NCI-H187 treated with DMSO at 0.1 percent for 48 hours (cell line): ENCODE data around the gene ZWILCH.
"Not testable (repeated sequence)": the region's sequence is repeated elsewhere in the genome, so short reads cannot be mapped to it uniquely, and the experiment has no call there.

ENCODE experiments used
- DNase-seq: peaks from one replicate; lab custom pipeline; 2025; lab: John Stamatoyannopoulos, UW

ZWILCH gene

DNA sequence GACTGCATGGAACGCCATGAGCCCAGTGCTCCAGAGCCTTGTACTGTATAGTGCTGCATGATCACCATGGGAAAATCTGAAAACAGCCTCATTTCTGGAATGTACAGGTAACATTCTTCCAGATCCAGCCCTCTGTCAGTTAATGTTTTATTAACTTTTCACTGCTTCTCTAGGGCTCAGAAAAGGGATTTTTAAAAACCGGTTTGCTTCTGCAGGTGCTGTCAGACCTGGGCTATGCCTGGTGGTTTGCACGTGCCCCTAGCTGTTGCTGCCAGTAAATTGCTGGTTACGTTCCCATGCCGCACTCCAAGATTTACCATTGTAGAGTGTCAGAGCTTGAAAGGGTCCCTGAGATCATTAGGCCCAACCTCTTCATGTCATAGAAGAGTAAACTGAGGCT, 16.6 kb upstream of the ZWILCH start:
- no peak for DNase-seq

DNA sequence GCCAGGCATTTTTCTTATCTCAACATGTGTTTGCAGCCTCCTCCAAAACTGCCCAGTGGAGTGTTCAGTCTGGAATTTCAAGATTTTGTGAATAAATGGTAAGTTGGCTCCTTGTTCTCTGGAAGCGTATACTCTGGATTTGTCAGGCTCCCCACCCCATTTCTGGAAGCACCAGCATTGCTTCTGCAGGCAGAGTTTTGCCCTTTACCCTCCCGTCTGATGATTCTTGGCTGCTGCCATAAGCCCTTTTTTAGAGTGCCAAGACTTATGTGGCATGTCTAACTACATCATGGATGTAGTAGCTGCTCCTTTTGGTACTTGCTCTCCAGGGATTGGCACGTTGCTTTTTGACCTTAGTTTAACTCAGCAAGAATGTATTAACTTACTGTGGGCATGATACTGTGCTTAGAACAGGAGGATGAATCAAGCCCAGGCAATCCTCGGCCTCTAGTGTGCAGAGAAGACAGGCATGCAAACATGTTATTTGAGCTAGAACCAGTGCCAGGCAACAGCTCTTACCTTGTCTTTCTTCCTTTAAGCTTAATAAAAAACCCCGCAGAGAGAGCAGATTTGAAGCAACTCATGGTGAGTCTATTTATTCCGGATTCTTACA, 15.8 kb upstream of the ZWILCH start:
- no peak for DNase-seq

DNA sequence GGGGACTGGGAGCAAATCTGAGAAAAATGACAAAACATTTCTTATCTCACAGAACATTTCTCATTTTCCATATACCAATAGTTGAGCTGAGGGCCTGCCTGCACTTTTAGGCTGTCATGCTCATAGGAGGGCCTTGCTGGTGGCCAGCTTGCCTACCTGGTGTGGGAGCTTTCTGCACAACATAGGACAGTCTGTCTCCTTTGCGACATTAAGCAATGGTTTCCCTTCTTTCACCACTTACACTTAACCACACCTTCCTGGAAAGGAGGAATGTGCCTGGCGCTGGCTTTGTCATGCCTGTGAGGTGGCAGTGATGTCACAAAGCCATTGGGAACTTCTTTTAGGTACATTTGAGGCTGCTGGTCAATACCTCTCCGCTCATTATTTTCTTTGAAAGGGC, 13.3 kb upstream of the ZWILCH start:
- DNase-seq: no peak

DNA sequence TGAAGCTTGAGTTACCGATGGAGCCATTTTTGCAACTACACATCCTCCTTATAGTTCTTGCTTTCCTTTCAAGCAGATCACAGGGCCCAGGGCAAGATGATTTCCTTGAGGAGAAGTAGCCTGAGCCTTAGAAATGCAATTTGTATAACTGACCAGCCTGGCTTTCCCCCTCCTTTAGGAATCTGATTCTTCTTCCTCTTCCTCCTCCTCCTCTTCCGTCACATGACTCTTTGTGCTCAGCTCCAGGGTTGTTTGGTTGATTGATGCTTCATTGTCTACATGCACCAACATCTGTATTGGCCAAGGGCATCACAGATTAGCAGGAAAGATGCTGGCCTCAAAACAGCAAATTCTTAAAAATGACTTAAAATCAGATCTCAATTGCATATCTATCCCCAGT, 10.9 kb upstream of the ZWILCH start:
- DNase-seq: no peak

DNA sequence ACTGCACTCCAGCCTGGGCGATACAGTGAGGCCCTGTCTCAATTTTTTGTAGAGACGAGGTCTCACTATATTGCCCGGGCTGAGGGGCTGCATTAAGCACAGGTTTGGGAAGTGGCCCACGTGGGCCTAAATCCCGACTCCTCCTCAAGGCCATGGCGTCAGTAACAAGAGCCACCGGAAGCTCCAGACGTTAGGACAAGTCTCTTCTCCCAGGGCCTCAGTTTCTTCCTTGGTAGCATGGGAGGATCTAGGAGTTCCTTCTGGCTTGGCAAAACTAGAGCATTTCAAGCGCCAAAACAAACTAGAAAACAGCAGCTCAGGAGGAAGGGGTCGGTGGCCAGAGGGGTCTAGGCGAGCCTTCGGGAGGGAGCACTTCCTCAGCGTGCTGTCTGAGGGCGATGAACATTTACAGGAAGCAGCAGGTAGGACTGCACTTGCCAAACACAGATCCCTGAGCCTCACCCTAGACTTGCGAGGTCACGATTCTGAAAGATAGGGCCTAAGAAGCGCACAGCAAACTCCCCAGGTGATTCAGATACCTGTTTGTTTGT, 8.1 kb upstream of the ZWILCH start:
- DNase-seq: no peak

DNA sequence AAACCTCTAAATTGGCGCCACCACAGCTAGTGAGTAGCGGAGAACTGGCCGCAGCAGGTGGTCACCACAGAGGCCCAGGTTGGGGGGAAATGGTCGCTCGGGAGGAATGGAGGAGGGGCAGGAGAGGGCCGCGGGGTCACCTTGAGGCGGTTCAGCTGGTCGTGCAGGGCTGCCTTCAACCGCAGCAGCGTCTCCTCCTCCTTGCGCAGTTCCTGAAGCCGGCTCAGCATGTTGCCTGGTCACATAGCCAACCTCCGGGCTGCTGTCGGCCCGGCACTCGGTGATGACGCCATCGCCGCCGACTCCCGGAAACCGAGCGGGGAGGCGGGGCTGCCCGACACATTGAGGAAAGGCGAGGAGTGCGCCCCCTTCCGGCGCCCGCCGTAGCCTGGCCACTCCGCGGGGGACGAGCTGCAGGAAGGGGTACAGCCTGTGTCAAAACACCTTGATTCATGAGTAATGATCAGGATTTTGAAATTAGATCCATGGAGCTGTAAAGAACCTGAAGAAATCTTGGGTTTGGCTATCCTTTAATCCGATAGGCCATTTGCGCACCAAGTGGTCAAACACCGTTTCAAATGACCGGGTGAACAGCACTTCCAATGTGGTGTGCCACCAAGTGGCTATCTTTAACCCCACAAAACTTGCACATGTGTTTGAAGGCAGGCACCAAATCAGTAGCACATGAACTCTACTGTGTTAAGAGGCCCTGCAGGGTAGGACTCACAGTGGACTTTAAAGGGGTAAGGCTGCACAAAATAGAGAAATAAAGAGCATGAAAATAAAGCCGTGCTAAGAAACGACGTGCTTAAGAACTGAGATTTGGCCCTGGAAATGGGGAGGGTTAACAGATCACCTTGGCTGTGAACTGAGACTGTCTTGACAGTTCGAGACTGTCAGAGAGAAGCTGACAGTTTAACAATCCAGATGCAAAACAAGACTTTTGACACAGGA, 7.3 kb upstream of the ZWILCH start, which contains the start of gene SNAPC5:
TSS of gene SNAPC5 (minus strand) at position 261 of the 954 bp plus-strand sequence. CDS start at position 230, 31 bp downstream.
- DNase-seq: peak; percentile 27

DNA sequence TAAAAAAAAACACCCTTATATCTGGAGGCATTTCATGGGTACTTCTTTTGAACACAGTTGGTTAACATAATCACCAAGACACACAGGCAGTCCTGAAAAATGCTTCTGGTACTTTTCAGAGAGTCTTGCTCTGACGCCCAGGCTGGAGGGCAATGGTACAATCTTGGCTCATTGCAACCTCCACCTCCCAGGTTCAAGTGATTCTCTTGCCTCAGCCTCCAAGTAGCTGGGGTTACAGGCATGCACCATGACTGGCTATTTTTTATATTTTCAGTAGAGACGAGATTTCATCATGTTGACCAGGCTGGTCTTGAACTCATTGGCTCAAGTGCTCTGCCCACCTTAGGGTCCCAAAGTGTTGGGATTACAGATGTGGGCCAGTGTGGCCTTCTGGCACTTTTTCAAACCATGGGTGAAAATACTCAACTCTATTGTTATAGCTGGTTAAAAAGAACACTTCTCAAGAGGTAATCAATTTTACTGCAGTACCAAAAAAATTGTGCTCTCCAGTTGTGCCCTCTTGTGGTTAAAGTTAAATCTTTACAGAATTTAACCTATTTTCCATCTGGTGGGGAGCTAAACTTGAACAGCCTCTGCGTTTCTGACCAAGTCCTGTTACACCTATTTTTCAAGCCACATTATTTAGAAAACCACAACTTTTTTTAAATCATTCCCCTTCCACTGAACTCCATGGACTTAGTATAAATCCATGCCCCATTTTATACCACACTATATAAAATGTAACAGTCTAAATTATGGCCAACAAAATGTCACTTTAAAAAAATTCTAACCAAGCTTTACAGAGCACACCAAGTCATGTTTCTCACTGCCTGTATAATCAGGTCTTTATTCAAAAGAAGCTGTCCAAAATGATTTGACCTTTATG, 6.4 kb upstream of the ZWILCH start:
- no peak for DNase-seq

DNA sequence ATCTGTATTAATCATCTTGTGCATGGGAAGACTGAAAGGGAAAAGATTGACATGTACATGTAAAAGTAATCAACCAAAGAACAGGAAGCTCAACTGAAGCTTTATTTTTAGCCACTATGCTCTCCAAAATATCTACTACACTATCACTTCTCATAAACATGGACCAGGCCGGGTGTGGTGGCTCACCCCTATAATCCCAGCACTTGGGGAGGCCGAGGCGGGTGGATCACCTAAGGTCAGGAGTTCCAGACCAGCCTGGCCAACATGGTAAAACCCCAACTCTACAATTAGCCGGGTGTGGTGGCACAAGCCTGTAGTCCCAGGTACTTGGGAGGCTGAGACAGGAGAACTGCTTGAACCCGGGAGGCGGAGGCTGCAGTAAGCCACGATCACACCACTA, 4.8 kb upstream of the ZWILCH start:
- DNase-seq: not testable (repeated sequence)

DNA sequence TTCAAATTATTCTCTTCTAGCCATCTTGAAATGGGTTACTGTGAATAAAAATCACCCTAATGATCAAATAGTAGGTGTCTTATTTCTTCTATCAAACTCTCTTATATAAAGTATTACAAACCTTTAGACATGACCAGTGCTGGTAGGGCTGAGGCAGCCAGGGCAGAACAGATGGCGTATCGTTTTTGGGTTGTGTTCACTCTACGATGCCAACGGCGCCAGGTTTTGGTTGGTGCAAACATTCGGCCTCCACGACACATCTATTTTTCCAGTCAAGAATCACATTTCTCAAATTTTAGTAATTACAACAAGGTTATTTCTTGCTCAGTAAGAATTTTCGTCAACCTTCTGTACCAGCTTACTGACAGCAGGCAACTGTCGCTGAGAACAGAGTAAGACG, 2.6 kb upstream of the ZWILCH start:
- DNase-seq: no peak

DNA sequence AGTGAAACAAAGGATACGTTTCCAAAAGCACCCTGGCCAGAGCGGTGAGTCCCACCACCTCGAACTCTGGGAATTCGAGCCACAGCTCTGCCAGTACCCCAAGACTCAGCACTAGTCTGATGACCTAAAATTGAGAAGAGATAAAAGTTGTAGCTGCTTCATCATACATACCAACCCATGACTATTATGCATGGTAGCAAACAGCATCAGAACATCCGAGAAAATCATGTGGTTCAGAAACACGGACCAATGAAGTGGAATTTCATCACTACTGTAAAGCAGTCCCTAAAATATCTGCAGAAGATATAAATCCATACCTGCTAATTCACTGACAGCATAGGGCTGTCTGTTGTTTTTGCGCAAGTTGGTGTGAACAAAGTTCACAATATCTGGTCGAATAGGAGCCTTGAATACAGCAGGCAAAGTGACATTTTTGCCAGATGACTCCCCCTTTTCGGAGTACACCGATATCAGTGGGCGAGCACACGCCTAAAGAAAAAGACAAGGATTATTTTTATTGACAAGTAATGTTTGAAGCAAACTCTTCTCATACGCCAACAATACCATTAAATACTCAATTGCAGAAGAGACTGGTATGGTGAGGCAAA, 2.0 kb upstream of the ZWILCH start:
- DNase-seq: not testable (repeated sequence)

DNA sequence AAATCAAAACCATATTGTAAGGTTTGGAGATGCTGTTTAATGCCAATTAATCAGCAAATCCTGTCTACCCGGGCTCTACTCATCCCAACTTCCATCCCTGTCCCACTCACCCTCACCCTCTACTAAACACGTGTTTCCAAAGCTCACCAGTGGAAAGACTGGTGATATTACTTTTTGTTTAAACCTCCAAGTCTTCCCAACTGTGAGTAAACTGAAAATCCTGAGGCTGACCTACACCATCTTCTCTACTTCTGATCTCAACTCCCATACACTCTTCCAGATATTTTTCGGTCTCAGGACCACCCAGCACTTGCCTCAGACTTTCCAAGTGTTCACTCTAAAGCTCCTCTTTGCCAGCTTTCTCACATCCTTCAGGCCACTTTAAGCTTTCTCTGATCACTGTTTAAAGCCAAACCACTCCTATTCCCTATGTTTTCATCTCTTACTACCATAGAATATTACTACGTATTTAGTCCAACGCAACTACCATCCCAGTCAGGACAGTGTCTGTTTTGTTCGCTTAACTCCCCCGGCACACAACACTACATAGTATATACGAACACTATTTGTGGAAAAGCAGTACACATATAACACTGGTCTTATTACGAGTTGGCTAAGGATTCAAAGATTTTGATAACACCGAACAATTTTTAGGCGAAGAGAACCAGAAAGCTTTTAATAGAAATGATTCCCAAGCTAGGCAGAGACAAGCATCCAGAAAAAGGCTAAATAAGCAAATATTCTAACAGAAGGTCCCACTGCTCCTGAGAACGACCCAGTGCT, 1.2 kb upstream of the ZWILCH start:
- DNase-seq: no peak

DNA sequence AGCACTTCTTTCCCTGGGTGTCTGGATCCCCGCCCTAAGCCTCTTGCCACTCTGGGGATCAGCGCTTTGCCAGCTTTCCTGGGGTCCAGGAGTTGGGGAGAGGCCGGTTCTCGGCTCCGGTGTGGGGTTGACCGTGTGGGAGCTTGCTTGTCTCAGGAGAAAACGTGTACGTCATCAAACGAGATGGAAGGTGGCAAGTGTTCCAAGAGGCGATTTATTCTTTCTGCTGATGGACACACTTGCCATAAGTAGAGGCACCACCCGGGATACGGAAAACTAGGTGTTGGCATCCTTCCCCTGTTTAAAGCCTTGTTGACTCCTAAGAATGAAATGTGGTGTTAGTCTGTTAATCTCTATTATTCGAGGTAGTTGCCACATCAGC, 295 bp downstream of the ZWILCH start:
- no peak for DNase-seq

DNA sequence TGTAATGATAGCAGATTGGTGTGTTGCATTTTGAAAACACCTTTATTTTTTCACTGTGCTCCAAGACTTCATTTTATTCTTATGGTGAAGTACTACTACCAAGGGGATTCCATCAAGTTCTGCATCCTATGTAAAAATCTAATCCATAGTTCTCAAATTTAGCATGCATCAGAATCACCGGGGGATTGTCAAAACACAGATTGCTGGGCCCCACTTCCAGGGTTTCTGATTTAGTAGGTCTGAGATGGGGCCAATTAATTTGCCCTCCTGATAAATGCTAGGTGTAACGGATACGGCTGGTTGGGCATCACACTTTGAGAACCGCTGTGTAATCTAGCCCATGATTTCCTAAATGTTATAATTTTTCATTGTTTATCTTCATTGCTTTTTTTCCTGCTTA, 692 bp downstream of the ZWILCH start:
- DNase-seq: no peak

DNA sequence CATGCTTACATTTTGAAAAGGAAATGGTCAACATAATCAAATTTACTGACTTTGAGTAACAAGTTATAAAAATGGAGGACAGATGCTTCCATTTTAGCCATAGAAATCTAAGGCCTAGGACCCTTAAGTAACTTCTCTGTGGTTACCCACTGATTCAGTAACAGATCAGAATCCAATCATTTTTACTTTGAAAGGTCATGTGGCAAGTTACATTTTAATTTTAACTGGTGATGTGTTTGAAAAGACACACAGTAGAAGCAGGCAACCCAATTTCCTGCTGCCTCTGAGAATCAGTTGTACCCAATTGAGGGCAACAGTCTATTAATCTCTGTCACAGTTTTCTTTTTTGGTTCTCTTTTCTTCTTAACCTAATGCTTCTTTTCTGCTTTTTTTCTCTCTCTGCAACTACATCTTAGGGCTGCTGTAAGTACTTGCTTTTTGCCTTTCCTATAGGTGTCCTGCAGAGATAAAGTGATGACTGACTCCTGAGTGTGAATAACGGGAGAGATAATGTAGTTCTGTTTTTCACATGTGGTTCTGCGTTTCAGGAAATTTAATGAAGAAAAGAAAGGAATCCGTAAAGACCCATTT, 3.3 kb downstream of the ZWILCH start:
- no peak for DNase-seq

DNA sequence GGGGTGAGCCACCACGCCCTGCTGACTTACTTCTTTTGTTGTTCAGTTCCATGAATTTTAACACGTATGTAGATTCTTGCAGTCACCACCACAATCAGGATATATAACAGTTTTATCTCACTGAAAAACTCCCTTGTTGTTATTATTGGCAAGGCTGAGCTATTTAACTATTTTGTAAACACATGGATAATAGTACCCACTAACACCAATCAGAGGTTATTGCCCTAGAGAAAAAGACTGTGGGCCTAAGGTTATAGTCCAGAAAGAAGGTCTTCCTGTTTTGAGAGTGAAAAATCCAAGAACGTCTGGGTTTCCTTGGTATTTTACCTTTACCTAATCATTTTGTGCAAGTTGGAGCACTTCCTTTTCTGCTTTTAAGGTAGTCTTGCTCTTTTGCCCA, 9.5 kb downstream of the ZWILCH start:
- DNase-seq: no peak

DNA sequence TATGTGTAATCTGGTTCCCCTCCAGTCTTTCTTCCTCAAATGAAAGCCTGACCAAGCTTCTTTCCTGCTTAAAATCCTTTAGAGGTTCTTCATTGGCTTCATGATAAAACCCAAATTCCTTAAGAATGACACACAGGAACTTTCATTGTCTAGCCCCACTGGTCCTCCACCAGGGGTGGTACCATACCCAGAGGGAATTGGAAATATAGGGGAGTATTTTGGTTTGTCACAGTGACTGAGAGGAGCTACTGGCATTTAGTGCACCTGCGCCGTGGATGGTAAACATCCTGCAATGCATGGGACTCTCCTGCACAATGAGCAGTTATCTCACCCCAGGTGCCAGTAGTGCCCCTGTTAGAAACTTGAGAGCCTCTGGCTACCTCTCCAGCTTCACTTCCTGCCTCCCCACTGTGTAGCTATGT, 10.8 kb downstream of the ZWILCH start:
- no peak for DNase-seq

DNA sequence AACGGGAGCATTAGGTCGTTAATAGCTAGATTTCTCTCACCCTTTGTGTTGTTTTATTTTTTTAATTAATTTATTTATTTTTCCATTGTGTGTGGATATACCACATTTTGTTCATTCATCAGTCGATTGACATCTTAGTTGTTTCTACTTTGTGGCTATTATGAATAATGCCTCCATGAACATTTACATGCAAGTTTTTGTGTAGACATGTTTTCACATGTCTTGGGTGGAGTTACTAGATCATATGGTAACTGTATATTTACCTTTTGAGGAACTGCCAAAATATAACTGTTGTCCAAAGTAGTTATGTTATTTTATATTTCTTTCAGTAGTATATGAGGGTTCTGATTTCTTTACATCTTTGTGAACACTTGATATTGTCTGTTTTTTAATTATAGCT, 18.8 kb downstream of the ZWILCH start:
- no peak for DNase-seq

DNA sequence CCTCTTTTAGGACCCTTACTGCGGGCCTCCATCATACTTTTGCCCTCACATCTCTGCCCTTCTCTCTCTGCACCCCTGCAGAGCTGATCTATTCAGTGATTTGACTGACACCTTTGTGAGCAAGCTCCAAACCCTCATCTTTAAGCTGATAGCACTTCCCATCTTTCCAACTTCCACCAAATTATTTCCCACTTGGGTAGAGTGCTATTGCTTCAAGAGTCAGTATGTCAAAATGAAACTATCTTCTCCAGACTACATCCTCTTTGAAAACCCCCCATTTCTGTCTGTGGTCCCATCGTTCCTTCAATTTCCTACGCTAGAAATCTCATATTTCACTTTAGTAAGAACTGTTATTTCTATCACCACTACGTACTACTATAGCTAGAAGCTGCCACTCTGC, 19.7 kb downstream of the ZWILCH start:
- DNase-seq: no peak

DNA sequence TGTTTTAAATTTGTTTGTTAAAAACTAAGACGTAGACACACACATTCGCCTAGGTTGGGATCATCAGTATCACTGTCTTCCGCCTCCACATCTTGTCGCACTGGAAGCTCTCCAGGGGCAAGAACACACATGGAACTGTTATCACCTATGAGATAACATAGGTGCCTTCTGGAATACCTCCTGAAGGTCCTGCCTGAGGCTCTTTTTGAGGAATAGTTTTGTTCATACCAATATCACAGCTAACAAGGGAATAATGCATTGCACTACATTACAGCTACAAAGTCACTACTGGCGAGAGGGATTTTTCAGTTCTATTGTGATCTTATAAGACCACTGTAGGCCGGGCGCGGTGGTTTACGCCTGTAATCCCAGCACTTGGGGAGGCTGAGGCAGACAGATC, 29.9 kb downstream of the ZWILCH start:
- DNase-seq: no peak

DNA sequence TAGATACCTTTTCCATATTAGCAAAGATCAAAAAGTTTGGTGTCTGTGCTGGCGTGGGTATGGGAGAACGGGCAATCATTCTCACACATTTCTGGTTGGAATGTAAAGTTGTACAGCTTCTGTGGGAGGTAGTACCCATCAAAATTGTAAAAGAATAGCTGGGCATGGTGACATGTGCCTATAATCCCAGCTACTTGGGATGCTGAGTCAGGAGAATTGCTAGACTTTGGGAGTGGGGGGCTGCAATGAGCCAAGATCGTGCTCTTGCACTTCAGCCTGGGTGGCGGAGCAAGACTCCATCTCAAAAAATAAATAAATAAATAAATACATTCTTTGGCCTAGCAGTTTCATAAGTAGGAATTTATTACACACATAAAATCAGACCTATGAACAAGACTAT, 37.8 kb downstream of the ZWILCH start:
- no peak for DNase-seq

DNA sequence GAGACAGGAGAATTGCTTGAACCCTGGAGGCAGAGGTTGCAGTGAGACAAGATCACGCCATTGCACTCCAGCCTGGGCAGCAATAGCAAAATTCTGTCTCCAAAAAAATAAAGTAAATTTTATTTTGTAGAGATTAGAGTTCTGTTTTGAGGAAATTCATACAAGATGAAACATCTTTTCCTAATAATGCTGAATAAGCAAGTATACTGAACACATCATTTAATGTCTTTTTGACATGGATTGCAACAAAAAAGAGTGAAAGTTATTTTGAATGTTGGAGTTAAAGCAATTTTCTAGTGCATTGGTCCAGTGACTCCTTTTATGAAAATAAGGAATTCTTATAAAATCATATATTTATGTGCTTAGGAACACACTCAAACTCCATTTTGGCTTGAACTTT, 40.1 kb downstream of the ZWILCH start:
- DNase-seq: no peak
